Sigmoid colon (tissue), 3 donors: ENCODE data around the gene AHCYL2.

ENCODE experiments used
- POLR2A ChIP-seq, 2 donors: fragments of 450-650 bp; IDR thresholded peaks; one replicate each; pipeline ENCODE4 v1.6.1; 2016; ENCODE audit warnings: antibody characterized with exemption in 2 of 2, mild to moderate bottlenecking in 2 of 2, moderate library complexity in 2 of 2
- TF ChIP-seq, protein P1 (sequence below), 4 experiments: fragments of 450-650 bp in 3 of 4; fragments of 200-600 bp in 1 of 4; IDR thresholded peaks; one replicate each; pipeline ENCODE4 v1.5.1; 2016 to 2019; ENCODE audit warnings: antibody characterized with exemption in 4 of 4, mild to moderate bottlenecking in 3 of 4, moderate library complexity in 2 of 4

DNA sequence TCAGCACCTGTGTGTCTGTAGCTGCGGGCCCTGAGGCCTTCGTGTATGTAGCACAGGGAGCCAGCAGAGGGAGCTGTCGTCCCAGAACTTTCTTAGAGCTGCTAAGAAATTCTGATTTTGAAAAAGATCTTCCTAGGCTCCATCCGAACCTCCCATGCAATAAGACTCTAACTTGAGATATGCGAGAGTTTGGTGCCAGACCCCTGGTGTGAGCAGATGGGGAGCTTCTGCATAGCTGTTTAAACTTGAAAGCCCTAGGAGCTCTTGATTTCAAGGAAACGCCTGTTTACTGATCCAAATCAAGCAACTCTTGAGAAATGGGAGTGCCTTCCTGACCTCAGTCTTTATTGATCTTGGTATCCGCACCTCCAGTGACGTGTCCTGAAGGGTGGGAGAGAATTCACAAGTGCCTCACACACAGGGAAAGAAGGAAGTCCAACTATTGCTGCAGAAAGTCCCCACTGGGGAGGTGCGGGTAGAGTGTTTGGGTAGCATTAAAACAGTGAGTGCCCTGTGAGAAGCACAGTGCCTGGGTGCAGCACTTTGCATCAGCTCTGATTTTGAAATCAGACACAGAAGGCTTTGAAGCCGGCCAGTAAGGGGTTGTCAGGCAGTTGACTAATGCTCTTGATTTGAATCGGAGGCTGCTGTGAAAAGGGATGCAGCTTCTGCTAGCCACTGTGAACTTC is 143.0 kb downstream of the AHCYL2 start:
- TF ChIP-seq, protein P1, sequence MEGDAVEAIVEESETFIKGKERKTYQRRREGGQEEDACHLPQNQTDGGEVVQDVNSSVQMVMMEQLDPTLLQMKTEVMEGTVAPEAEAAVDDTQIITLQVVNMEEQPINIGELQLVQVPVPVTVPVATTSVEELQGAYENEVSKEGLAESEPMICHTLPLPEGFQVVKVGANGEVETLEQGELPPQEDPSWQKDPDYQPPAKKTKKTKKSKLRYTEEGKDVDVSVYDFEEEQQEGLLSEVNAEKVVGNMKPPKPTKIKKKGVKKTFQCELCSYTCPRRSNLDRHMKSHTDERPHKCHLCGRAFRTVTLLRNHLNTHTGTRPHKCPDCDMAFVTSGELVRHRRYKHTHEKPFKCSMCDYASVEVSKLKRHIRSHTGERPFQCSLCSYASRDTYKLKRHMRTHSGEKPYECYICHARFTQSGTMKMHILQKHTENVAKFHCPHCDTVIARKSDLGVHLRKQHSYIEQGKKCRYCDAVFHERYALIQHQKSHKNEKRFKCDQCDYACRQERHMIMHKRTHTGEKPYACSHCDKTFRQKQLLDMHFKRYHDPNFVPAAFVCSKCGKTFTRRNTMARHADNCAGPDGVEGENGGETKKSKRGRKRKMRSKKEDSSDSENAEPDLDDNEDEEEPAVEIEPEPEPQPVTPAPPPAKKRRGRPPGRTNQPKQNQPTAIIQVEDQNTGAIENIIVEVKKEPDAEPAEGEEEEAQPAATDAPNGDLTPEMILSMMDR (IDR thresholded peaks at IDR 0.05) = peak in 3 of 4 experiments; percentile 66 to 79 (median 78)
- TF ChIP-seq POLR2A (IDR thresholded peaks at IDR 0.05) = peak in 1 of 2 donors; percentile 80
